PC-3 (cell line): Measurements from ENCODE around the gene HOXB9. TPM values are rescaled to one million over a fixed set of nuclear protein-coding genes. Genes with fewer than 3 reads are reported as not detected.

ENCODE experiments used
- ATAC-seq: fragments of 200-7000 bp; cut with Tn5 transposase; 2 replicates; pipeline ENCODE4 v1.9.1; 2020; ENCODE audit warnings: mild to moderate bottlenecking, moderate library complexity
- BruUV-seq: library from RNA; stranded (reverse); fragments of 400-500 nt; replicated peaks from 2 replicates; lab custom pipeline; 2021; lab: Mats Ljungman, UMichigan
- CTCF ChIA-PET: fragments of 300-600 bp; sonication (Branson Sonifier 250); formaldehyde crosslinking; loops from one replicate; lab custom pipeline; 2022; ENCODE audit warnings: antibody characterized with exemption; lab: Charles Lee
- POLR2A ChIA-PET: fragments of 300-600 bp; sonication (Branson Sonifier 250); formaldehyde crosslinking; loops from one replicate; lab custom pipeline; 2022; ENCODE audit warnings: antibody characterized with exemption; ENCODE audit not compliant: unreplicated experiment; lab: Charles Lee
- DNase-seq: peaks from one replicate; pipeline ENCODE4 v3.0.0-alpha.2; 2015
- H2AFZ ChIP-seq: fragments of 300-600 bp; sonication (generic); 2 replicates; pipeline ENCODE4 v1.6.0; 2016; ENCODE audit warnings: antibody characterized with exemption, low read length
- H3F3A ChIP-seq: fragments of 300-600 bp; sonication (generic); one replicate; pipeline ENCODE4 v1.6.0; 2017; ENCODE audit warnings: antibody characterized with exemption, low read length, control low read depth, mild to moderate bottlenecking; ENCODE audit not compliant: unreplicated experiment
- H3K27ac ChIP-seq: fragments of 300-600 bp; sonication (generic); 2 replicates; pipeline ENCODE4 v1.5.1; 2016; ENCODE audit warnings: mild to moderate bottlenecking, low read length
- H3K27me3 ChIP-seq: fragments of 300-600 bp; sonication (generic); 2 replicates; pipeline ENCODE4 v1.6.1; 2016; ENCODE audit warnings: low read length, mixed read lengths
- H3K36me3 ChIP-seq: fragments of 300-600 bp; sonication (generic); 2 replicates; pipeline ENCODE4 v1.6.1; 2016; ENCODE audit warnings: low read depth, mixed run types, low read length, mixed read lengths
- H3K4me1 ChIP-seq: fragments of 300-600 bp; sonication (generic); 2 replicates; pipeline ENCODE4 v1.5.1; 2016; ENCODE audit warnings: low read length; ENCODE audit not compliant: insufficient read depth
- H3K4me2 ChIP-seq: fragments of 300-600 bp; sonication (generic); 2 replicates; pipeline ENCODE4 v1.6.0; 2016; ENCODE audit warnings: low read length
- H3K4me3 ChIP-seq: fragments of 300-600 bp; sonication (generic); 2 replicates; pipeline ENCODE4 v1.5.1; 2016; ENCODE audit warnings: mild to moderate bottlenecking, low read length, mixed read lengths
- H3K79me2 ChIP-seq: fragments of 300-600 bp; sonication (generic); 2 replicates; pipeline ENCODE4 v1.6.1; 2017; ENCODE audit warnings: low read length, mixed read lengths
- H3K9ac ChIP-seq: fragments of 300-600 bp; sonication (generic); 2 replicates; pipeline ENCODE4 v1.6.0; 2016; ENCODE audit warnings: mild to moderate bottlenecking, low read length
- H3K9me2 ChIP-seq: fragments of 300-600 bp; sonication (generic); replicated peaks from 2 replicates; pipeline ENCODE4 v1.6.1; 2016; ENCODE audit warnings: mixed run types, low read length, mixed read lengths
- H3K9me3 ChIP-seq: fragments of 300-600 bp; sonication (generic); 2 replicates; pipeline ENCODE4 v1.6.1; 2016; ENCODE audit warnings: low read length, mixed read lengths
- H4K20me1 ChIP-seq: fragments of 300-600 bp; sonication (generic); 2 replicates; pipeline ENCODE4 v1.6.1; 2016; ENCODE audit warnings: low read length, mixed read lengths
- EZH2 ChIP-seq: fragments of 300-600 bp; sonication (generic); IDR thresholded peaks from one replicate; pipeline ENCODE4 v1.6.1; 2017; ENCODE audit warnings: antibody characterized with exemption, mild to moderate bottlenecking, low read length; ENCODE audit not compliant: unreplicated experiment
- EZH2phosphoT487 ChIP-seq: fragments of 300-600 bp; sonication (generic); IDR thresholded peaks from 2 replicates; pipeline ENCODE4 v1.6.1; 2018; ENCODE audit warnings: mild to moderate bottlenecking, antibody characterized with exemption, low read length, borderline replicate concordance
- intact Hi-C: fragments of 100-400 bp; cut with micrococcal nuclease; formaldehyde crosslinking; loops from 2 replicates; pipeline ENCODE4 v1.9.0; 2023
- total RNA-seq: library from RNA; depleted of rRNA; stranded (reverse); fragments of >200 nt; gene quantifications from 2 replicates; pipeline ENCODE4 v1.2.3, GENCODE V29; 2014
- TF ChIP-seq, protein P1 (sequence below): fragments of 300-600 bp; sonication (generic); conservative IDR thresholded peaks from 2 replicates; pipeline ENCODE4 v1.5.1; 2017; ENCODE audit warnings: antibody characterized with exemption, low read depth, mild to moderate bottlenecking, low read length

The HOXB9 gene
- total RNA-seq, 1 experiment from 2014 or later, result 7.0 TPM

DNA sequence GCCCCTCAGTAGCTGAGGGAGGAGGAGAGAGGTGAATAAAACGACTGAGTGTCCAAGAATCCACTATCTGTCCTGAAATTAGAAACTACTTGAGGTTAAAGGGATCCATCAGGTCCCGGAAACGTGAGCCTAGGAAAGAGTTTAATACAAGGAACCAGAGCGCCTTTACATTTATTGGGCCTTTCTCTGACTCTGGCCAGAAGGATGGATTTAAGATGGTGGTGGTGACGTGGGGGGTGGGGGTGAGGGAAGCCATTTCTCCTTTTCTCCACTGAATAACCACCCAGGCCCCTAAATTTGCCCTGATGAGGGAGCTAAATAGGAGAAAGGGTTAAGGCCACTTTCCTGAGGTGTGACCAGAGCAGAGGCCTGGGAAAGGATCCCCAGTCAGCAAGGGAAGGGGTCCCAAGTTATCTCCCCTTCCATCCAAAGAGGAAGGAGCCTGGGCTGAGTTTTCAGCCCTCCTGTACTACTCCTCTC is 1.0 kb upstream of the HOXB9 start:
- TF ChIP-seq EZH2, result no peak
- TF ChIP-seq, protein P1, sequence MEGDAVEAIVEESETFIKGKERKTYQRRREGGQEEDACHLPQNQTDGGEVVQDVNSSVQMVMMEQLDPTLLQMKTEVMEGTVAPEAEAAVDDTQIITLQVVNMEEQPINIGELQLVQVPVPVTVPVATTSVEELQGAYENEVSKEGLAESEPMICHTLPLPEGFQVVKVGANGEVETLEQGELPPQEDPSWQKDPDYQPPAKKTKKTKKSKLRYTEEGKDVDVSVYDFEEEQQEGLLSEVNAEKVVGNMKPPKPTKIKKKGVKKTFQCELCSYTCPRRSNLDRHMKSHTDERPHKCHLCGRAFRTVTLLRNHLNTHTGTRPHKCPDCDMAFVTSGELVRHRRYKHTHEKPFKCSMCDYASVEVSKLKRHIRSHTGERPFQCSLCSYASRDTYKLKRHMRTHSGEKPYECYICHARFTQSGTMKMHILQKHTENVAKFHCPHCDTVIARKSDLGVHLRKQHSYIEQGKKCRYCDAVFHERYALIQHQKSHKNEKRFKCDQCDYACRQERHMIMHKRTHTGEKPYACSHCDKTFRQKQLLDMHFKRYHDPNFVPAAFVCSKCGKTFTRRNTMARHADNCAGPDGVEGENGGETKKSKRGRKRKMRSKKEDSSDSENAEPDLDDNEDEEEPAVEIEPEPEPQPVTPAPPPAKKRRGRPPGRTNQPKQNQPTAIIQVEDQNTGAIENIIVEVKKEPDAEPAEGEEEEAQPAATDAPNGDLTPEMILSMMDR, result no peak
- TF ChIP-seq EZH2phosphoT487, result no peak
- DNase-seq, result no peak
- H3K27me3 ChIP-seq, result peaks cover 74% of the 10 kb centered on the region
- peak overlapping the region; percentile 70 for H3K4me3 ChIP-seq
- CTCF ChIA-PET, result no interaction called here
- intact Hi-C loops, result no loop called here
- H3K9me3 ChIP-seq, result no peaks in the 10 kb centered on the region
- ATAC-seq, result no peak
- peaks cover 12% of the 10 kb centered on the region for H3K4me1 ChIP-seq
- no peaks in the 10 kb centered on the region for H3K79me2 ChIP-seq
- no peak overlapping the region for H3K9ac ChIP-seq
- no TSS peak for BruUV-seq
- no peaks in the 10 kb centered on the region for H3K36me3 ChIP-seq
- no peak overlapping the region for H3K27ac ChIP-seq
- H2AFZ ChIP-seq, result peak overlapping the region; percentile 72
- no peaks in the 10 kb centered on the region for H3F3A ChIP-seq
- peak overlapping the region; percentile 85 for H3K4me2 ChIP-seq
- no peaks in the 10 kb centered on the region for H4K20me1 ChIP-seq
- POLR2A ChIA-PET, result no interaction called here
- no peaks in the 10 kb centered on the region for H3K9me2 ChIP-seq

DNA sequence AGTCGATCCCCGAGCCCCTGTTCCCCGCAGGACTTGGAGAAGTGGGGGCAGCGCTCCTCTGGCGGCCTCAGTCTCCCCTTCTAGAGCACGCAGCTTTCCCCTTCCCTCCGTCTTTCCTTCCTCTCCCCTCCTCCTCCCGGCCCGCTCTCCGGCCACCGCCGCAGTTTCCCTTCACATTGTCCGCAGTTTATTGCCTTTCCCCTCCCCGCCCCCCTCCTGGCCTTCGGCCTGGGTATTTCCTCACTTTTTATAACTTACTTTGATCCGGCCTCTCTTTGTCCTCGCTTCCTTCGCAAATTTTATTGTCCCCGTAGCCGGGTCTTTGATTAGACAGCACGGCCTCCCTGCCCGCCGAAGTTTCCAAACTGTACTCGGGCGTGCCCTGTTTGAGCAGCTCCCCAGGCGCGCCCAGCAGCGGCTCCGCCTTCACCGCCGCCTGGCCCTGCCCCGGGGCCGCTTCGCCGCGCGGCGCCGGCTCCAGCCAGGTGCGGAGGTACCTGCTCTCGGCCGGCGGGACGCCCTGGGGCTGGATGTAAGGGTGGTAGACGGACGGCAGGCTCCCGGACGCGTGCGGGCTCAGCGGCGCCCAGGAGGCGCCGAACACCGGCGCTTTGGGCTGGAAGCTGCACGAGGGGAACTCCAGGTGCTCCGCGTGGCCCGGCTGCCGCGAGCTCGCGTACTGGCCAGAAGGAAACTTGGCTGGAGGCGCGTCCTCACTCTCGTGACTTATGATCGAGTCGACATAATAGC is 488 bp downstream of the HOXB9 start:
- Histone ChIP-seq H3K36me3 (no peaks in the 10 kb centered on the region), H4K20me1 (no peaks in the 10 kb centered on the region), H3K9me2 (no peaks in the 10 kb centered on the region), H3K79me2 (no peaks in the 10 kb centered on the region), H3K4me2 (peak overlapping the region; percentile 85), H3K9ac (peak overlapping the region; percentile 54), H3K27me3 (peaks cover 59% of the 10 kb centered on the region), H2AFZ (peak overlapping the region; percentile 88), H3F3A (no peaks in the 10 kb centered on the region), H3K27ac (no peak overlapping the region), H3K4me3 (peak overlapping the region; percentile 70), H3K4me1 (peaks cover 12% of the 10 kb centered on the region), H3K9me3 (no peaks in the 10 kb centered on the region)
- intact Hi-C loops, result no loop called here
- CTCF ChIA-PET, result interaction anchor here (0.6 to 1.2 kb wide), 5 partner anchors 10 to 381 kb away, joined by 3 to 21 read pairs (median 4); no protein-coding TSS in a partner anchor
- DNase-seq (peak; percentile 77), ATAC-seq (peak; percentile 84)
- BruUV-seq, result TSS peak; percentile 16
- TF ChIP-seq EZH2, result no peak
- TF ChIP-seq EZH2phosphoT487, result peak; percentile 94
- TF ChIP-seq, protein P1, result no peak
- POLR2A ChIA-PET, result interaction anchor here (0.5 to 0.7 kb wide), 11 partner anchors 11 to 595 kb away, joined by 3 to 26 read pairs (median 4); partner anchors contain the start of genes HOXB13, HOXB5 and HOXB8
